NCI-H2081 (cell line): Measurements from ENCODE around the gene NDUFAF2.

ENCODE experiments used
- DNase-seq, 2 experiments: peaks; one replicate each; lab custom pipeline; 2025; lab: John Stamatoyannopoulos, UW

NDUFAF2 gene

DNA sequence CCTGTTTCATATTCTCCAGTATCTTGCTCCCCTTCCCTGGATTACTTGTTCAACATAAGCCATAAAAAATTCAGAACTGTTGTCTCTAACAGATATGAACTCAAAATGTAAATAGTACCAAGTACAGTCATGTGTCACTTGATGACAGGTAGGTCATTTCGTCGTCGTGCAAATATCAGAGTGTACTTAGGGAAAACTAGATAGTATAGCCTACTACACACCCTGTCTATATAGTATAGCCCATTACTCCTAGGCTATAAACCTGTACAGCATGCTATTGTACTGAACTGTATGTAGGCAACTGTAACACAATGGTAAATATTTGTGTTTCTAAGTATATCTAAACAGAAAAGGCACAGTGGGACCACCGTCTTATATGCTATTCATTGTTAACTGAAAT, 178.1 kb downstream of the NDUFAF2 start:
- DNase-seq: peak; percentile 49 to 81

DNA sequence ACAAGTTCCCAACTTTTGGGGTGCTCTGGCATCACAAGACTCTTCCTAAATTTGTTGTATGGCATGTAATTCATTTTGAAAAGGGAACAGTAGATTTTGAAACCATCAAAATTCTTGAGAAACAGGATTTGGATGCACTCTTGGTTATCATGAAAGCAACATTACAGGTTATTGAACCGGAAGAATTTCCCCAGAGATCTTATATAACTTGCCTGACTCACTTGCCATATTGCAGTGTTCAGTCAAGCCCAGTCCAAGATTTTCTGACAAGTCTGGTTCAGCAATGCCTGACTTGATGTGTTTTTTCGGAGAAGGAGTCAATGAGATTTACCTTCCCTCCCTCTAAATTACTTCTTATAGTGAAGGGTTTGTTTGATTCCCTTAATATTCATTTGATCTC, 185.3 kb downstream of the NDUFAF2 start:
- DNase-seq: no peak

DNA sequence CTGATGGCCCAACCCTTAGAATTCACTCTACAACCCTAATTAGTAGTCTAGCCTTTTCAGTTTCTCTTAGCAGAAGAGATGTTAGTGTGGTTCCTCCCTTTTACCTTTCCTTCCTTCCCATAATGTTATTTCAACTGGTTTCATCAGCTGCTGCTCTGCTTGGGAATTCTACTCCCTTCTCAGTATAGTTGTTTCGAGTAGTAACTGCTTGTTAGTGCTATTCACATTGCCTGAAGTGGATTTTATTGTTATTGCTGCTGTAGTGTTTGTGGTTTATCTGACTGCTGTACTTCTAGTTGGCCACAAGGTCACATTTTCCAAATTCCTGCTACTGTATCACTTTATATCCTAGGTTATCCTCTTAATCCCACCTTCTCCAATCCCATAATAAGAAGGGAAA, 187.6 kb downstream of the NDUFAF2 start:
- DNase-seq: no peak

DNA sequence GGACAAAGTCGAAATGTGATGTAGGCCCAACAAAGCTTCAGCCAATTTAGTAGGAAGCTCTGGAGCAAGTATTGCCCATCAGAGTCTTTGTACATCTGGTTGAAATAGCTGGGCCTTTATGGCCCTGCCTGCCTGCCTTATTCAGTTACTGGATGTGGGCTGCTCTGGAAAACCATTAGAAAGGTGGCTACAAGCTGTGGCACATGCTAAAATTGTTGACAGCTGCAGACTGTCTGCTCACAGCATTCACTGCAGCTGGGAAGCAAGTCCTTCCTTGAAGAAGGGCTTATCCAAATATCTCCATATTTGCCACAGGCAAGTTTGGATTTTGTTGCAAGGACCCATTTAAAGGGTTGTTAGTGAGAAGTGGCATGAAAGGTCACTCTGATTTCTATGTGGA, 192.8 kb downstream of the NDUFAF2 start:
- no peak for DNase-seq

DNA sequence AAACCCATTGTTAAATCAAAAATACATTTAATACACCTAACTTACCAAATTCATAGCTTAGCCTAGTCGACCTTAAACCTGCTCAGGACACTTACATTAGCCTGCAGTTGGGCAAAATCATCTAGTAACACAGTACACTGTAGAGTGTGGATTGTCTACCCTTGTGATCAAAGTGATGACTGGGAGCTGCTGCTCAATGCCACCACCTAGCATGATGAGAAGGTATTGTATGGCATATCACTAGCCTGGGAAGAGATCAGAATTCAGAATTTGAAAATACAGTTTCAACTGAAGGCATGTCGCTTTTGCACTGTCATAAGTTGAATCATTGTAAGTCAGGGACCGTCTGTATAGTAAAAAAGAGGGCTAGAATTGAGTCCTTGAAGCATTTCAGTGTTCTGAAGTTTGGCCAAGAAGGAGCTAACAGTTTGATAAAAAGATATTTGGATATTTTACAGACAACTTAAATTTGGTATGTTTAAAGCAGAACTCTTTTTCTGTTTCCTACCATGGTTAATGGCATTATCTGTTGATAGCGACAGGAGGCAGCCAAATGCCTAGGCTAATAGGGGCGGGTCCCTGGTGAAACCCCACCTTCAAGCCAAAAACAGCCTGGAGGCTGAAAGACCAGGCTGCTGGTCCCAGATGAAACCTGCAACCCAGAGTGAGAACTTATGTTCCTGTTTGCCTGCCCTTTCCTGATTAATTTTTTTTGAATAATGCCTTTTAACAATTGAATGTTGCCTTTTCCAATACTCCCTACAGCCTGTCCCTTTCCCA, 194.3 kb downstream of the NDUFAF2 start:
- no peak for DNase-seq

DNA sequence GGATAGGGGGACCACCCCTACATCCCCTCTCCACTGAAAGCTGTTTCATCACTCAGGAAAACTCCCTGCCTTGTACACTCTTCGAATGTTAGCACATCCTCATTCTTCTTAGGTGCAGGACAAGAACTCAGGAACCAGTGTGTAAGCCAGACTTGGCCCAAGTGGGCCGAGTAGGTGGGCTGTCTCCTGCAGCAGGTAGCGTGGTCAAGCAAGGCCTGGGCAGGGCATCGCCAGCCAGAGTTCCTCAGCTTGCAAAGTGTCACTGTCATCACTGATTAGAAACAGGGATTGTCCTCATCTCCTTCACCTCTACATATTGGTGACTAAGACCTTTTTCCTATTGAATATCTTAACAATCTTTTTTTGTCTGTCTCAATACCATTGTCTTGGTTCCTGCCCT, 194.9 kb downstream of the NDUFAF2 start:
- DNase-seq: no peak

DNA sequence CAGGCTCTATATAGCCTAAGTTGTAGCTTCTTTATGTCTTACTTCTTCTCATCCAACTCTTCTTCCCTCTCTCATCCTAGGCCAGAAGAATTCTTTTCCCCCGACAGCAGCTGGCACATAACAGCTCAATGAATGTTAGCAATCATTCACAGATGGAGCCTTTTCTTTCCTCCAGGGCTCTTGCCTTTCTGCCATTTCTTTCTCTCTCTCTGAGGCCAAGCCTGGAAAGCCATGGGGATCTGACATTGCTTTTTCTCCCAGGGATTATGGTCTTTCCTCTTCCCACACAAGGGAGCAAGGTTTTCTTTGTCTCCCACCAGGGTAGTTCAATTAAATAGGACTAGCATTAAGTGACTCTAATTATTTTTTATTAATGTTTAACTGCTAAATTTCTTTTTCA, 196.8 kb downstream of the NDUFAF2 start:
- no peak for DNase-seq

DNA sequence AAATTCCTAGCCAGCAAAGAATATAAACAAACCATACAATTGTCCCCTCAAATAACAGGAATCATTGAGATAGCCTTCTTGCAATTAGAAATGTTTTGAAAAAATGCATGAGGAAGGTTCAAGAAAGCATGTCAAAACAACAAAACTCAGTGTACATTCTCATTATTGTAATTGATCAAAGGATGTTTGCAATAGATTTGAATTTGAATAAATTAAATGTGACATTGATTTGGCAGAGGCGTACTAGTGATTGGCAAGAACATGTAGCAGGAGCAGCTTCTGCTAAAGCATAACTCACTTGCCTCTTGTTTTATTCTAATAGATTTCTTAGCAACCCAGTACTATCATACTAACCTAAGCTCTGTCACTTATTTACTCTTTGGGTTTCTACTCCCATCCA, 197.4 kb downstream of the NDUFAF2 start:
- no peak for DNase-seq

DNA sequence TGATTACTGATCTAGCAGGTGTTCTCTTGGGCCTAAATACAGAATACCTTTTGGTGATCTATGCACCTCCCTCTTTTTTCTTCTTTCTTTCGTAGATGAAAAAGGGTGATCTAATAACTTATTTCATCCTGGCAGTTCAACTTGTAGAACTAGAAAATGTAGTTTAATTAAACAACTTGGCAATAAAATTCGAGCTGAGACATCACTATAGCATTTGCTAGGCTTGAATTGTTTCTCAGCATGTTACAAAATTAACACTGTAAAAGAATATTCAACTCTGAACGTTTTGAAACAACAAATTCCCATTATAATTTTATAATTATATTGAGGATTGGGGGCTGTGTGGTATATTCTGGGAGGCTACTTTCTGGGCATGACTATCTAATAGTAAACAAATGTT, 197.8 kb downstream of the NDUFAF2 start:
- DNase-seq: no peak

DNA sequence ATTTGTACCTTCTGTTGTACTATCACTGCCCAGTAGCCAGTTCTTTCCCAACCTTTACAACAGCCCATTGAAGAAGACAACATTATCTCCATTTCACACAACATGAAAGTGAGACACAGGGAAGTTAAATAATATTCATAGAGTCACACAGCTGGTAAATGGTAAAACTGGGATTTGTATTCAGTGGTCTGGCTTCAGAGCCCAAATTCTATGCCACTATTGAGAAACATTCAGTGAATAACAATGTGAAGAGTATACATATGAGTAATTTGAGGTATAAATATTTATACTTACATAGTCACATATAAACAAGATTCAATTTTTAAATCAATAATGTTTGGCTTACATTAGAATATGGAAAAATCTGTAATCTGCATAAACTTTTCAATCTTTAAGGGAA, 203.5 kb downstream of the NDUFAF2 start:
- no peak for DNase-seq

DNA sequence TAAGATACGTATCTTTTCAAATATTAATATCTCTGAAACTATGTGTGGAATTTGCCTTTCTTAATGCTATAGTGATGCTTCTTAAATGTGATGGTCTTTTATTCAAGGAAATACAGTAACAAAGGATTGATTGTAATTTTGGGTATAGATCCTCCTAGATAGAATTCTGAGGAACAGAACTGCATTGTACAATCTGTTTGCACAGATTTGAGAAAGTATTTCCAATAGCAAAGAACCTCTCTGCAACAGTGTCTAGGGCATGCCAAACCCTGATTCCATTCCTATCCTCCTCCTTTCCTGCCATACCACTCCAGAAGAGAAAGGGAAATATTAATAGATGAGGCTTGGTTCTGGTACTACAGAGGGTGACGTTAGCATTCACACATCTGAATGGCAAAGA, 206.9 kb downstream of the NDUFAF2 start:
- no peak for DNase-seq

DNA sequence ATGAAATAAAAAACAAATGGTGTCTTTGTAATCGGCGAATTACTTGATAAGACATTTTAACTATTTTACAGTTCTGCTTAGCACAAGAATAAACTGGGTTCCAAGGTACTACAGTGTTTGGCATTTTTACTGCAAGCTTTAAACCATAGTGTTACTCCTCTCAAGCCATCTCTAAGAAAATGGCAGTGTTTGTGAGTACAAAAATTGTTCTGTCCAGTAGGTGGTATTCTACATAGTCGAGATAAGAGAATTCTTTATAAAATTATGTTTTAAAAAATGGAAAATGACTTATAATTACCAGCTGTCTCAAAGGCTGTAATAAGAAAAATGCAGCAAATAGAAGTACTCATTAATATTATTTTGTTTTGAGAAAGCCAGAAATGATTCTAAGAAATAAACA, 214.1 kb downstream of the NDUFAF2 start:
- DNase-seq: no peak

DNA sequence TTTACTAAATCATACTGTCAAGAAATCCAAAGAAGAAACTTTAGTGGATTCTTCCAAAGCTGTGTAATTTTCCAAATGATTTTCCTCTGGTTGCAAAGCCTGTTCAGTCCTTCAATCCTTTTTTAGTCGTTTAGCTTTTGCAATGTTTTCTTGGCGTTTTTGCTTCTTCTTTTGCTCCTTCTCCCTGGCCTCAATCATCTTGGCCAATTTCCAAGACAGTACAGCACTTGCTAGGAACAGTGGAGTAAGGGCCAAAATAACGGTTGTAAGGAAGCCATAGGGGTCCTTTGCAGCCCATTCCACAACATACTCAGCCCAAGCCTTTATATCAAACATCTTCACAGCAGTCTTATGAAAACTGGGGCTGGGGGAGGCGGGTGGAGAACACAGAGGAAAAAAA, 214.8 kb downstream of the NDUFAF2 start:
- no peak for DNase-seq

DNA sequence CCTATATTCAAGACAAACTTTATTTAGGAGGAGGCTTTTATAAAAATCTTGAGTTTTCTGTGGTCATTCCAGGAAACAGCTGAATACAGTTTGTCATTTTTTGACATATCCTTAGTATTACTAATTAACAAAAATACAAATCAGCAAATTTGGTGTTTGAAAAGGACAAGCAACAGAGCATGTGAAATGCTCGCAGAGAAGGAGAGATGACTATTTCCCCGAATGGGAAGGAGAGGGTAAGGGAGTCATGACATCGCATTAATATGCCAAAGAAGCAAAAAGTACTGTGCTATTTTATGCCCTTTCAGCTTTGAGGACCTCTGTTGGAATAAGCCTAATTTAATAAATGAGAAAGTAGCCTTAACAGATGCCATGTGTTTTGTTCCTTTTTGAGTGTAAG, 215.5 kb downstream of the NDUFAF2 start:
- no peak for DNase-seq

DNA sequence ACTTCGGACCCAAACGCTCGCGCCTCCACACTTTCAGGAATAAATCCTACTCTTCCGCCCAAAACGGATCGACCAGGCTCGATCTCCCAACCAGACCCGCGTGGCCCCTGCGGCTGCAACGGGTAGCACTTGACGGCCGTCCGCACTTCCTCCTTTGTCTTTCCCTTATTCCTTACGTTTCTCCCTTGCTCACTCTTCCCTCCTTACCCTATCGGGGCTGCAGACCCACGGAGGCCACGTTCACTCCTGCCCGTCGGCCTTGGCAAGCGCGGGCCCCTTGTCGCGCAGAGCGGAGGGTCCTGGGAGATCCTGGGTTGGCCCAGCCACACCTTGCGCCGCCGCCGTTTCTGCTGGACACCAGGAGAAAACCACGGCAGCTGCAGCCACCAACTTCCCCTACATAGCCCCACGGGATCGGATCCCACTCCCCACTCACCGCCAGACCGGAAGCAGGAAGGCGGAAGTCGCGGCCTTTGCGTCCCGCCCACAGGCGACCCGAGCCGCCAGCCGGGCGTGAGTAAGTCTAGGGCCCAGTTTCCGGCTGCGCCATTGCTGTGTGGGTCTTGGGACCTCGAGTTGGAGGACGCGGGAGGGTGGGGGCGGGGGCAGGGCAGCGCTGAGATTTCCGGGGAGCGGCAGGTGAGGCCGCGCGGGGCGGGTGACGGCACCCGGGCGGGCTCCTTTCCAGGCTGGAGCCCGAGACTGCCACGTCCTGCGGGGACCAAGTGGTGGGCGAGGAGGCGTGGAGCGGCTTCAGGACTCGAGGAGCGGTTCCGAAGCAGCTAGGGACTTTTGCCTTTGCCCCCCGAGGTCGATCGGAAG, 217.2 kb downstream of the NDUFAF2 start, which contains the start of gene SMIM15:
TSS of gene SMIM15 (minus strand) at position 459 of the 822 bp plus-strand sequence. CDS start 2,297 bp downstream, outside the sequence.
- peak; percentile 83 to 91 for DNase-seq

DNA sequence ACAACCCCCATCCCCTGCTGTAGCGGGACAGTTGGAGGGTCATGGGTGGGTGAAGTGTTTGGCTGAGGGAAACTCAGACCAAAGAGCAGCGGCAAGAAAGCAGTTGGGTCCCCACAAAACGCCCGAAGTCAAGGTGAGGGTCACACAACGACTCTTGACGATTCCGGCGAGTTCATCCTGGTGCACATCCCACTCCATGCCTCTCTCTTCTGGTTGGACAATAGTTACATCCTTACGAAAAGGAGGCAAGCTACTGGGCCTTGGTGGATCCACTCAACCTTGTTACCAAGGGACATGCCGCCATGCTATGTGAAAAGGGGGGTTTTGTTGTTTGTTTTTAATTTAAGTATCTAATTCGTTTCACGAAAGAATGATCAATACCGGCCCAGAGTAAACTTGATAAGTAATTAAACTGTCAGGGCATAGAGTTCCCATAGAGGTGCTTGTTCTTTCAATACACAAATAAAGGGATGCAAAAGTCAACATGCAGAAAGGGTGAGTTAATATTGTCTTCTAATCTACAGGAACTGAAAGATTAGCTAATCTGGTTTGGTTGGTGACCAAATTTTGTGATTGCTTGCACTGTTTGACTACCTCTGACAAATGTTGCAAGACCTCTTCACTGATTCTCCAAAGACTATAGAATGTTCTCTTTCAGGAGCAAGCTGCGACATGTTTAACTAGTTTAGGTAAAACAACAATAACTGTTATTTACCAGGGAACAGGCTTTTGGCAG, 218.0 kb downstream of the NDUFAF2 start:
- peak in 1 of 2 experiments; percentile 22 for DNase-seq

DNA sequence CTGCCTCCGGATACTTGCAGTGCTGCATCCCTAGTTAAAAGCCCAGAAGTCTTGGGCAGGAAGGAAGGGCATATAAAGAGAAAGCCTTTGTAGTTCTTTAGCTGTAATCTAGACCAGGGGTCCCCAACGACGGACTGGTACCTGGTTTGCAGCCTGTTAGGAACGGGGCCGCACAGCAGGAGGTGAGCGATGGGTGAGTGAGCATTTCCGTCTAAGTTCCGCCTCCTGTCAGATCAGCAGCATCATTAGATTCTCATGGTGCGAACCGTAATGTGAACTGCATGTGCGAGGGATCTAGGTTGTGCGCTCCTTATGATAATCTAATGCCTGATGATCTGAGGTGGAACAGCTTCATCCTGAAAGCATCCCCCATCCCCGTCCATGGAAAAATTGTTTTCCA, 218.9 kb downstream of the NDUFAF2 start:
- no peak for DNase-seq

DNA sequence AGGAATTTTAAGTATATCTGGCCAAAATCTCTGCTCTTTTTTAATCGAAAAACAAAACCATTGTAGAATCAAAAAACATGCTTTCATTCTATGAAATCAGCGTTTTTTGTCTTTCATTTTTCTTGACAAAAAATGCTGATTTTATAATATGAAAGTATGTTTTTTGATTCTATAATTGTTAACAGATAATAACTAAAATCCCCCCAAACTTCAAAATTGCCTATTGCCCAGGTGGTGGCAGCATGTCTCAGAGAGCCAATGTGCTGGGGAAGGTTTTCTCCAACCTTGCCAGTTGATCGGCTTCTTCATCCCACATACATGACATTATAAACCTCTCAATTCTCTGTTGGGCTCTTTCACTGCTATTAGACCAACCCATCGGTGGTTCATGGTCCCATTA, 222.4 kb downstream of the NDUFAF2 start:
- DNase-seq: peak; percentile 0 to 25

DNA sequence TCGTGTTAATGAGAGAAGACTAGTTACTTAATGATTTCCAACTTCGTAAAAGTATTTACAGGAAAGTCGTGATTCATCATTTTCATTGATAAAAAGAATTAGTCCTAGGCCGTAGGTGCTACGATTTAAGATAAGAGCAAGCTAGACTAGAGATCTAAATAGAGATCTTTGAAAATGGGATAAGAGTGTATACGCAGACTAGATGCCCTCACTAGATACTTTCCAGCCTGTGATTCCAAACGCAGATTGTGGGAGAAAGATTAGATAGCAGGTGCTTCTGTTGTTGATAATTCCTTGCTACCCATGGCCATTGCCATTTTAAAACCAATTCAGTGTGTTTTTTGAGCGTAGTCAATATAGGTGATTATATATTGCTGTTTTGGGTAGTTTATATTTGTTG, 223.9 kb downstream of the NDUFAF2 start:
- no peak for DNase-seq

DNA sequence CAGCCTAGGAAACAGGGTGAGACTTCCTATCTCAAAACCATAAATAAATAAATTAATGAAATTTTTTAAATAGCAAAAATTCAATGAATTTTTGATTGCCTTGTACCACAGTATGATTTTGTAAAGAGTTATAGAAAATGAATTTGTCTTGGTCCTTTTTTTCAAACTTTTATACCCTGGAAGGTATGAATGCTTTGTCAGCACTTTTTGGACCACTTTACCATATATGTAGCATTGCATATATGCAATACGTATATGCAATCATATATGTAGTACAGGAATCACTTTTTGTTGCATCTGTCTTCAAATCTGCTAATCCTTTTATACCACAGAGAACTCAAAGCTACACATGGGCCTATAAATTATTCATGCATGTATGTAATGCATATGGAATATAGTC, 226.5 kb downstream of the NDUFAF2 start:
- DNase-seq: no peak

DNA sequence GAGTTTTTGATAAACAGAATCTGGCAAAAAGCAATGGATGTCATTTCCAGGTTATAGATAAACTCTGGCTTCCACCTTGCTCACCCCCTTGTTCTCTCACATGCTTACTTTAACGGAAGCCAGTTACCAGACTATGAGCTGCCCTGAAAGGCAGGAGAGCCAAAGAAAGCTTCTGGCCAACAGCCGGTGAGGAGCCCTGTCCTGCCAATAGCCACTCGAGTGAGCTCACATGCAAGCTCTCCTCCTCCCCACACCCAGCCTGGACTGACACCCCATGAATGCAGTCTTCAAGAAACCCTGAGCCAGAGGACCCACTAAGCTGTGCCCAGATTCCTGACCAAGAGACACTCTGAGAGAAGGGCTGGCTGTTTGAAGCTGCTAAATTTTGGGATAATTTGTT, 231.6 kb downstream of the NDUFAF2 start:
- no peak for DNase-seq

DNA sequence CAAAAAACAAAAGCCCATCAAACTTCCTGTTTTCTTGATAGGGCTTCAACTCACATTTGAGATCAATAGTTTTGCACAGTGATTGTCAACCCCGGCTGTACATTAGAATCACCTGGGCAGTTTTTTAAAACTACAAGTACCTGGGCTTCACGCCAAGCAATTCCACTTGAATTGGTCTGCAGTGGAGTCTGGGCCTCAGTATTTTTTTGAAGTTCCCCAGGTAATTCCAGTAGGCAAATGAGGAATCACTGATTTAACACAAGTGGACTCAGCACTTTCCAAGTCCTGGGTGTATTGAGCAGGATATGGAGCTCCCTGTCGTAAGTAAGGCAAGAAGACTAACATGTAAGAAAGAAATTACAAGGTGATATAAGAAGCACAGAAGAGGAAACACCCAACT, 232.1 kb downstream of the NDUFAF2 start:
- DNase-seq: no peak

DNA sequence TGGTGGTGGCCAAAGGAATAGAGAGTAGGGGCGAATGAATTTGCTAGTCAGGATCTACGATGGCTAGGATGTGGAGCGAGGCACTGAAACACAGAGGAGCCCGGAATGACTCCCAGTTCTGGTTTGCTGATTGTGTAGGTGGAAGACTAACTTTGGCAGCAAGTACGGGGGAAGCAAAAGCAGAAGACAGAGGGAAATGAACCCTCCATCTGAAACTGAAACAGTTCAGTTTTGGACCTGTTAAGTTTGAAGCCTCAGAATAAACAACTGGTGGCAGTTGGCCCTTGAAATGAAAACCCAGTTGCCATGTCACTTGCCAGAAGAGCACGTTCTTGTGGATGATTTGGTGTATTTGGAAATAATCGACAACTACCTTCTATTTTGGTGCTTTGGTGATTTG, 232.7 kb downstream of the NDUFAF2 start:
- DNase-seq: no peak
